GM19025 (cell line): Measurements from ENCODE around the gene FAM20B.
"Not testable (repeated sequence)": the region's sequence is repeated elsewhere in the genome, so short reads cannot be mapped to it uniquely, and the experiment has no call there.

Experiments
- ATAC-seq: cut with Tn5 transposase; IDR thresholded peaks from one replicate; pipeline ENCODE4 v1.9.1; 2021; ENCODE audit warnings: mild to moderate bottlenecking, low read depth, moderate library complexity; ENCODE audit not compliant: unreplicated experiment

The FAM20B gene

DNA sequence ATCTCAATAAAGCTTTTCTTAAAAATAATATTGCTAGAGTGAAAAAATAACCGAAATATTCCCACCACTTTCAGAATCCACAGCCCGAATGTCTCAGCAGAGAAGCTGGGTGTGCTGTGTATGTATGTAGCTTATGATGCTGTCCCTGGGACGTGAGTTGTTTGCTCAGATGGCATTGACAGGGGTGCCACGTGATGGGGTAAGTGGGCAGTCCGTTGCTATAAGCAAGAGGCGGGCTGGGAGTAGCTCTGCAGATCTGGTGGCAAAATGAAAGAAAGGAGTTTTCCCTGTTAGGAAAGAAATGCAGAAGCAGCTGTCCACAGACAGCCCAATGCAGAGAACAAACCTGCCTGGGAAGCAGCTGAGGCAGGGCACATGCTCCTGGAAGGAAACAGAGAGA is 3.8 kb upstream of the FAM20B start:
- ATAC-seq = no peak

DNA sequence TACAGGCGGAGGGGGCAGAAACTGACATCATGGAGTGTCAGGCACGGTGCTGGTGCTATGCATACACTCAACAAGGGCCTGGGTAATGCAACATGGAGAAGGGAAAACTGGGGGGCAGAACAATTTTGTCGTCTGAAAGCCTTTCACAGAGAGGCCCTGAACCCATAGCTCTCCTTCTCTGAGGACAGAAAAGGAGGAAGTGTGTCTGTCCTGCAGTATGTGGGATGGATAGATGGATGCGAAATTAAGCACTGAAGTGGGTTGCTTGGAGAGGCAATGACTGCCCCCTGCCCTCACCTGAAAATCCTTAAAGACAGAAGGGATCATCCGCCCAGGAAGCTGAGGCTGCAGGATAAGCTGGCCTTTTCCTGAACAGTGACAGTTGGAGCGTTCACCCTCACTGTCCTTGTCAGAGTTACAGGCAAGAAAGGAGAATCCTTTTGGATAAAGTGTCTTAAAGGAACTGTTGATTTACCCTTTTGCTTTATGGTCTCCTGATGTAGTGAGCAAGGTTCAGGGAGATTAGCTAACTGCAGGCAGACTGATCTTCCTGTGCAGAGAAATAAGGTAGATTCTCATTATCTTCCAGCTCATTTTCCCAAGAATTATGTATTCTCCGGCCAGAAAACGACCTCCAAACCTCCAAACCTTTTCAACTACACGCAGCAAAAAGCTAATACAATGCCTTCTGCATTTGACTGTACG is 1.6 kb upstream of the FAM20B start:
- ATAC-seq = no peak

DNA sequence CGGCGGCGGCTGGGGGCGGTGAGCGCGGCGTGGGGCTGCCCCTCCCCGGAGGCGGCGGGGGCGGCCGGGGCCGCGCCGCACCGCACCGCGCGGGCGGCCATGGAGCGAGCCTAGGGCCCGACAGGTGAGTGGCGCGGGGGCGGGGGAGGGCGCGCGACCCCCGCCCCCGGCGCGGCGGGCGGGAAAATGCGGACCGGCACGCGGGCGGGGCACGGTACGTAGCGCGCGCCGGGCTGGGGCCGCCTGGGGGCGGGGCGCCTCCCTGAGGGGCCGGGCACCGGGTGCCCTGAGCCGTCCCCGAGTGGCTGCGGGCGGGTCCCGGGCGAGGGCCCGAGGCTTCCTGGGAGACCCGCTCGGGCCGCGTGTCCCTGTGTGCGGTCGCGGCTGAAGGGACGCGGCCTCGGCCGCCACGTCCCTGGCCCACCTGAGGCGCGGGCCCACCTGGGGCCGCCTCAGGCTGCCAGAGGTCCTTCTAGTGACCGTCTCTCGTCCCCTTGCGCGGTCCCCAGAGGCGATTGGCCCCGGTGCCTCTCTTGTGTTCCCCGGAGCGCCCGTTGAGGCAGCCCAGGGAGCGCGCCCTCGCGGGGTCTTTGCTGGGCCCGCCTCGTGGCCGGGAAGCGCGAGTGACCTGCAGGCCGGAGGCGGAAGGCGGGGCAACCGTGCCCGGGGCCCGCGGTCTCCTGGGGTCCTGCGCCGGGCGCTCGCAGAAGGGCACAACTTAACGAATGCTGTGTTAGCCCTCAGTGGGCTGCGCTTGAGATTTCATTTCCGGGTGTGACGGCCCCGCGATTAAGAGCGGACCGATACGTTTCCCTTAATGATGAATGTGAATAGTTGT is 500 bp downstream of the FAM20B start:
- peak; percentile 75 for ATAC-seq

DNA sequence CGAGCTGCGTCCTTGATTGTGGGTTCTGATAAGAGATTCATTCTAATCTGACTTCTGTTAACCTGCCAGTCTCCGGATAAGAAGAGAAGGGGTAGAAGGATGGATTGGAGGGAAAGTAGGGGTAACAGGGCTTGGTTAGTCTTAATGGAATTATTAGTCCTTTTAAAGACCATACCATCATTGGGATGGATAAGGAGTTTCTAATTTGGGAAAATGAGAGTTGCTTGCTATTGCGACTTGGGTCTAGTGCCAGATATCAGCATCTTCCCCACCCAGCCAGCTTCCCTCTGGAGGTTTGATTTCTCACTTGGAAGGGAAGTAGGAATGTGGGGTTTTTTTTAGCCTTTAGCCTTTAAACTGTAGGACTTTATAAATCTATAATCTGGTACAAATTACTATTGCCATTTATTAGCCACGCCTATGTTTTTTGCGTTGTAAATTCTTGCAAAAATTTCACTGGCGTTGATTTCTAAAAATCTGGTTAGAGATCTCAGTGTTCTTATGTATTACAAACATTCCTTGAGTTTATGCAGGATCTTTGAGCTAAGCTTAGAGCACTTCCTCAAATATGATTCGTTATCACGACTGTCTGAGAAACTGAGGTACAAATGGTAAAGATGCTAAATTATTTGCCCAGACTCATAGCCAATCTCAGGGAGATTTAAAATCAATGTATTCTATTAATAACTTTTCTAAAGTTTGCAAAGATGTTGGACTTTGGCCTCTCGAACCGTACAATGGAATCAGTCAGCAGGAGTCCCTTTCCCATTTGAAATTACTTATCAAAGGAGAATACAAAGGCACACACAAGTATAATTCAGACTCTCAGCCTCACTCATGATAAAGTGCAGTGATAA is 1.3 kb downstream of the FAM20B start:
- no peak for ATAC-seq

DNA sequence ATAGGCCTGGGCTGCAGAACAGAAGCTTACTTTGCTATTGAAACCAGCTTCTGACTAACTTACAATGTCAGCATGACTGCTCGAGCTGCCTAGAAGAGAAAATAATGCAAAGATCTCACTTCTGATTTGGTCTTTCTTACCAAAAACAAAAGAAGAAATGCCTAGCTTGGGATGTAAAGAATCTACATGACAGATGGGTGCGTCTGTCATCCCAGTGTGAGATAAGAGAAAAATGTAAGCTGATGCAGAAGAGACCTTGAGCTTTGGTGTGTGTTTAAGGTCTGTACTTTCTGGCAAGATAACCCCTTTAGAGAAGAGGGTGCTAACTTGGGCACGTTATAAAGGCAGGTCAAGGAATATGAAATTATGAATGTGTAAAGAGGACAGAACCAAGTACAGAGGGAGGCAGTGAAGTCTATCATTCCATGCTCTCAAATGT is 3.6 kb downstream of the FAM20B start:
- ATAC-seq = no peak

DNA sequence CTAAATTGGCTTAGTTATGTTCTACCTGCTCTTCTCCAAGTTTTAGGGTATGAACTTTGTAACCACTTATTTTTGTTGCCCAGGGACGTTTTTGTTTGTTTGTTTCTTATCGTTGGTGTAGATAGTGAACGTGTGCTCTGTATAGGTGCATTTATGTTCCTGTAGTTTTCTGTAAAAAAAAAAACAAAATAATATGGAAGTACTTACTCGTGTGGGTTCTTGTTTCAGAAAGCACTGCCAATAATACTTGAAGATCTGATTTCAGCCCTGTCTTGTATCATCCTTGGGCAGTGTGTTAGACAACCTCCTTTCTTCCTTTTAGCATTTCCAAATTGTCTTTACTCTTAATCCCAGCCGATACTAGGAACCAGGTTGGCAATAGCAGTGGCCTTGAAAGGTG is 4.4 kb downstream of the FAM20B start:
- ATAC-seq = no peak

DNA sequence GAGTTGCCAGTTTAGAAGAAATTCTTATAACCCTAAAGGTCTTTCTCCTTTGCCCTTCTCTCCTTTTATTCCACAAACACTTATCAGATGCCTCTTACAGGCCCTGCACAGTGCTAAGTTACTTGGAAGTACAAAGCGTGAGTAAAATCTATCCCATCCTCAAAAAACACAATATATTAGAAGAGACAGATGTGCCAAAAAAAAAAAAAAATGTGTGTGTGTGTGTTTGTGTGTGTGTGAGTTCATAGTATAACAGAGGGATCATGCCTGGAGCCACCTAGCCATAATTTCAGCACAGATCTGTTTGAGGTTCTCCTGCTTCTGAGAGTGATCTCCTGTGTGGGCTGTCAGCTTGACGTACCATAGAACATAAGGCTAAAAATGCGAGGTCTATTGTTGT is 5.0 kb downstream of the FAM20B start:
- ATAC-seq = no peak

DNA sequence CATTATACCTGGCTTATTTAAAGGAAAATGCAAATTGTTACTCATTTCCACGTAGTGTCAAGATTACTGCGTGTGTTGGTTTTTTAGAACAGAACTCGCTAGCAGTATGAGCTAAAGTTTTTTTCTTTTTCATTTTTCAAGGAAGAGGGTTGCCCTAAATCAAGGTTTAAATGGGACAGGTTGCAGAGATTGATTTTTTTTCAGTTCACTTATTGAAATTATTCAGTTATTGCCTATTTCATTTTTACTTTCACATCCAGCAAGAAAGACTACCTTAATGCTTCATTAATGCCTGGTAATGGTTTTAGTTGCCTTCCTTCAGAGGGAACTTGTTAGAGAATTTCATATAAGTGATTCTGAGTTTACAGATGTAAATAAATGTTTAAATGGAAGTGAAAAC is 5.6 kb downstream of the FAM20B start:
- ATAC-seq = no peak

DNA sequence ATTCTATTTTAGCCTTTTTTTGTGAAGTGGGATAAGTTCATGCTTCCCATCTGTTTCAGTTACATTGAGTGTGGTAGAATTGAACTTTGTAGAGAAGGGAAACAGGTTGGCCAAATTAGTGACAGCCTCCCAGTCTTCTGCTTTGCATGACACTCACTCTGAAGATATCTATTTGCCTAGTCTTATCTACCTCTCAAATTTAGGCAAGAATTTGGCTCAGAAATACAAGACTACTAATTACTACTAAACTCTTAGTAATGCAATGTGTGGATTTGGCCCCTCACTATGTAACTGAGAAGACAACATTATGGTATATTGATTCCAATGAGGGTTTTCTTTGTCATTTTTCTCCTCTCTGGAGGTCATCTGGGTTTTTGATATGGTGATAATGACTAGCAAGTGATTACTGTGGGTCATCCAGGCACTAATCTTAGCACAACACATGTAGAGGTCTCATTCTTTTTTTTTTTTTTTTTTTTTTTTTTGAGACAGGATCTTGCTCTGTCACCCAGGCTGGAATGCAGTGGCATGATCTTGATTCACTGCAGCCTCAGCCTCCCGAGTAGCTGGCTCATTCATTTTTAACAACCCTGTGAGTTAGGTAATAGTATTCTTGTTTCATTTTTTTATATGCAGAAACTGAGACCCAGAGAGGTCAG is 6.3 kb downstream of the FAM20B start:
- ATAC-seq = no peak

DNA sequence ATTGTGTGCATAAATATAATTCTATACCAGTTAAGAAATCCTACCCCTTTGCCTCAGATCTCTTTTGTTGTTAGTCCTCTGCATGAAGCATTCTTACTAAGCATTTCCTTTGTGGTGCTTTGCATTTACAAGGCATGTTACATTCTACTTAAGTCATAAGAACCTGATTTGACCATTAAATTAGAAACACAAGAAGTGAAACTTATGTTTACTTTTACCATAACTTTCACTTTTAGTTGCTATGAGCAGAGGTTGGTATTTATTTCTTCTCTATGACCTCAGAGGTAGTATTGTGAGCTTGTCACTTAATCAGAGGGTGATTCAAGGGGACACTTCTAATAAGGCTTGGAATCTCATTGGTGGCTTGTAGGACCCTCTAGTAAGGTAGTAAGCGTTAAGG is 9.0 kb downstream of the FAM20B start:
- ATAC-seq = peak; percentile 73

DNA sequence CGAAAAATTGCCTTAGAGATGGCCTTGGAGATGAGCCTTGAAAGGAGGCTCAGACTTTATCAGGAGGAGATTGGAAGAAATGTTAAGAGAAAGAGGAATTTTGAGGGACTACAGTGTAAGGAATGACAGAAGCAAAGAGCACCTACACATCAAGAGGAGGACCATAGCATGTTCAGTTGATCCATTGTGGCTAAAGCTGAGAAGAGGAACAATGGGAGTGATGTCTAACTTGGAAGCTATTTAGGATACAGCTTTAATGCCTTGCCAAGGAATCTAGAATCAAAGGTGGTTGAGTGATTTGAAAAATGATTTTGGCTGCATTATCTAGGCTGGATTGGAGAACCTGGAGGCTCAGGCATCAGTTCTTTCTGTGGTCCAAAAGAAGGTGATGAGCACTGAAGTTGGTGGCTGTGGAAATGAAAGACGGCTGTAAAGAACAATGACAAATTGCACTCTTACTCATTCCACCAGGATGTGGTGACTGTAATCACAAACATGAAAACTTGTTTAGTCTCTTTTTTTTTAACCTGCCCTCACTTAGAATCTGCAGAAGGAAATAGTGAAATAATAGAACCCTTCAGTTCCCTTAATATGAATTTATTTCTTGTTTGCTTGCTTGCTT is 11.3 kb downstream of the FAM20B start:
- ATAC-seq = no peak

DNA sequence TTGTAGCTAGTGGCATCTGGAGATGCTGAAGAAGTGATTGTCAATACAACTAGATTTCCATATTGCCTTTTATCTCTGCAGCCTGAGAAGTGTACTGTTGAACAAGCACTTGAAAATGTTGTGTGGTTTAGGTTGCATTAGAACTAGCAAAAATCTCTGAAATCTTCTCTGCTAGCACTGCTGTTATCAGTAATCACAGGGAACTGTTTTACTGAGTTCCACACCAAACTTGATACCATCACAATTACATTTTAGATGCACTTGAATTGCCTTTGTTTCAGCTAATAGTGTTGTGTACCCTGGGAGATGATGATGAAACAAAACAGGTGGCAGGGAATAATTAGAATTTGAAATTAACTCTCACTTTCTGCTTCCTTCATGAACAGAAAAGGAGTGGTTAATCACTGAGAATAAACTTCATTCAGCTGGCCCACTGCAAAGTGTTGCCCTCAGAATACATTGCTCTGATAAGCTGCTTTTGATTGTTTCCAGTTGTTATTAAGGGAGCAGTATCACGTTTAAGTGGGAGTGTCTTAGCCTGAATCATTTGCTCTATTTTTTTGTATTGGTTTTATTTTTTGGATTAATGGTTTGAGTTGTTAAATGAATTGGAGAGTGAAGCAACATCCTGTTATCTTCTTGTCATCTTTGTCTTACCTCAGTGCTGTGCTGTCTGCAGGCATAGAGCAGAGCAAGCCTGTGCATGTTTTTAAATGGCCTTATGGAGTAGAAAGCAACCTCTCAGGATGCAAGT is 13.0 kb downstream of the FAM20B start:
- no peak for ATAC-seq

DNA sequence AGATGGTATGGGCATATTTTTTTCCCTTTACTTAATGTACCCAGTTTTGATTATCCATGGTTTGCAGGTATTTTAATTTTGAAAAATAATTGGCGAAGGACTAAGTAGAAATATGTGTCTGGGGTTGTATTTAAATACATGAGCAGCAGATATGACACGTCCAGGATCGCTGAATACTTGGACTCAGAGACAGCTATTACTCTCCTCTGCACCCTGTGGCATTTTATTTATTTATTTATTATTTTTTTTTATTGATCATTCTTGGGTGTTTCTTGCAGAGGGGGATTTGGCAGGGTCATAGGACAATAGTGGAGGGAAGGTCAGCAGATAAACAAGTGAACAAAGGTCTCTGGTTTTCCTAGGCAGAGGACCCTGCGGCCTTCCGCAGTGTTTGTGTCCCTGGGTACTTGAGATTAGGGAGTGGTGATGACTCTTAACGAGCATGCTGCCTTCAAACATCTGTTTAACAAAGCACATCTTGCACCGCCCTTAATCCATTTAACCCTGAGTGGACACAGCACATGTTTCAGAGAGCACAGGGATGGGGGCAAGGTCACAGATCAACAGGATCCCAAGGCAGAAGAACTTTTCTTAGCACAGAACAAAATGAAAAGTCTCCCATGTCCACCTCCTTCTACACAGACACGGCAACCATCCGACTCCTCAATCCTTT is 13.9 kb downstream of the FAM20B start:
- not testable (repeated sequence) for ATAC-seq

DNA sequence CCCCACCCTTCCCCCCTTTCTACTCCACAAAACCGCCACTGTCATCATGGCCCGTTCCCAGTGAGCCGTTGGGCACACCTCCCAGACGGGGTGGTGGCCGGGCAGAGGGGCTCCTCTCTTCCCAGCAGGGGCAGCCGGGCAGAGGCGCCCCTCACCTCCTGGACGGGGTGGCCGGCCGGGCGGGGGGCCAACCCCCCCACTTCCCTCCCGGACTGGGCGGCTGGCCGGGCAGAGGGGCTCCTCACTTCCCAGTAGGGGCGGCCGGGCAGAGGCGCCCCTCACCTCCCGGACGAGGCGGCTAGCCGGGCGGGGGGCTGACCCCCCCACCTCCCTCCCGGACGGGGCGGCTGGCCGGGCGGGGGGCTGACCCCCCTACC is 14.5 kb downstream of the FAM20B start:
- ATAC-seq = not testable (repeated sequence)

DNA sequence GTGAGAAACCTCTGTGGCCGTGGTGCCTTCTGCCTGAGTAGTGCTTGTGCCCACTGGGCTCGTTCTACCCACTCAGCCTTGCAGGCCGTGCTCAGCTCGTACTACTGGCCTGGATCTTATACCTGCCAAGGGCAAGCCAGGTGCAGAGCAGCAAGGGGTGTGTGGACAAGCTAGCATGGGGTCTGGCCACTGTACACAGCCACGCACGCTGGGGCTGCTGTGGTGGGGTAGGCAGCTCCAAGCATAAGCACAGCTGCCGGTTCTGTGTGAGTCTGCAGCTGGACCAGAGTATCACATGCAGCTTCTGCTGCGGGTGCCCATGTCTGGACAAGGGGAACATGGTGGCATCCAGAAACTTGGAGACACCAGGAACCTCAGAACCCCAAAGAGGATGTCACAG is 16.4 kb downstream of the FAM20B start:
- ATAC-seq = no peak

DNA sequence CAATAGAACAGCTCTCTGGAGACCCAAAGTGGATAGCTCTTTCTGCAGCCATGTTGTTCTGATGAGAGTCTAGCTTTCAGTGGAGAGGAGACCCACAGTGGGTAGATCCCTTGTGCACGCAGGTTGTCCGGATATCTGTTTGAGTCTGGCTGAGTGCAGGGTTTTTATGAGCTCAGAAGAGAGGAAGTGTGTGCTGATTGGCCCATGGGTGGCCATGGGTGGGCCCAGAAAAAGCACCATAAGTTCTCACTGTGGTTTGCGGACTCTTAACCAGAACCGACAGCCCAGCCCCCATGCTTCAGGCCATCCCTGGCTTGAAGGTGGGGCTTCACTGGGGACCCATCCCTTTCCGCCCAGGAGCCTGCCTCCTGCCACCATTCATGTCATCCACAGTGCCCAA is 17.0 kb downstream of the FAM20B start:
- no peak for ATAC-seq

DNA sequence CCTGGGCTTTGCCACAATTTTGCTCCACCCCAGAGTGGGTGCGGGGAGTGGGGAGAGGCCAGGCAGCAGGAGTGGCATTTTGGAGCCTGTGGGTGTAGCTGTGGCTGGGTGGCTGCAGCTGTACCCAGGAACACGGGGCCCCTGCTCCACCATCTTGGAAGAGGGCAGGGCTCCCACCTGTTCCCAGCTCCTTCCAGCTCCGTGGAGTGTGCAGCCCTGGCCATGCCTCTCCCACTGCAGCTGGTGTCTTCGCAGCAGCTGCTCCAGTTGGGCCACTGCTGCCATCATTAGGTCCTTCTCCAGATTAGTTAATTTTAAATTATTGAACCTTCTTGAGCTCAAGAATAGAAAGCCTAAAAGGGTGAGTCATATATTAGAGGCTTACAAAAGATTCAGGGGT is 17.6 kb downstream of the FAM20B start:
- no peak for ATAC-seq

DNA sequence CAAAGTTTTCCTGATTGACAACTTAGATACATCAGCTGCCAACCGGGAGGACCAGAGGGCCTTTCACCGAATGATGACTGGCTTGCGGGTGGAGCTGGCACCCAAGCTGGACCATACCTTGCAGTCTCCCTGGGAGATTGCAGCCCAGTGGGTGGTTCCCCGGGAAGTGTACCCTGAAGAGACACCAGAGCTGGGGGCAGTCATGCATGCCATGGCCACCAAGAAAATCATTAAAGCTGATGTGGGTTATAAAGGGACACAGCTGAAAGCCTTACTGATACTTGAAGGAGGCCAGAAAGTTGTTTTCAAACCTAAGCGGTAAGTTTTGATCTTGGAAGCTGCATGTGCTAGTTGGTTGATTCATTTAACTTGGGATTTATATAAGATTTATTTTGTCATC is 18.2 kb downstream of the FAM20B start:
- ATAC-seq = no peak
